ENCODE results near the gene DGLUCY.
"Not testable (repeated sequence)": the region's sequence is repeated elsewhere in the genome, so short reads cannot be mapped to it uniquely, and the experiment has no call there.

DGLUCY gene

GRCh38 chr14:91263329-91263728 lies 149.5 kb downstream of the DGLUCY start:
- H4K20me1 ChIP-seq (ENCODE audit: control insufficient read depth, insufficient read depth, low read depth, low read length), result no peaks in the 10 kb centered on the region
- H3K9me2 ChIP-seq (replicated peaks; ENCODE audit: control insufficient read depth, low read length), result no peaks in the 10 kb centered on the region
- peaks cover 2% of the 10 kb centered on the region; the same call in 1 of the 2 replicates for H3K36me3 ChIP-seq (ENCODE audit: control insufficient read depth, low read length)
- H3F3A ChIP-seq (ENCODE audit: control insufficient read depth, insufficient read depth), result peaks cover 17% of the 10 kb centered on the region
- no peak overlapping the region for H3K4me2 ChIP-seq (ENCODE audit: low read length)
- no peaks in the 10 kb centered on the region for H3K9me3 ChIP-seq (ENCODE audit: control insufficient read depth, insufficient read depth, low read length)
- no peak overlapping the region for H3K27ac ChIP-seq (ENCODE audit: low read depth, low read length)
- H3K27me3 ChIP-seq (ENCODE audit: control insufficient read depth, low read length), result peaks cover 8% of the 10 kb centered on the region; the same call in 1 of the 2 replicates
- no peak for TF ChIP-seq CTCF (IDR thresholded peaks at IDR 0.05; ENCODE audit: low read depth, low read length, poor library complexity, severe bottlenecking)
- H3K4me3 ChIP-seq (ENCODE audit: low read length), result no peak overlapping the region
- H3K79me2 ChIP-seq (ENCODE audit: control insufficient read depth, low read length), result no peaks in the 10 kb centered on the region
- H3K4me1 ChIP-seq (ENCODE audit: control insufficient read depth, low read length), result peaks cover 50% of the 10 kb centered on the region

GRCh38 chr14:91264151-91265150 lies 150.6 kb downstream of the DGLUCY start:
- no peaks in the 10 kb centered on the region for H3K9me2 ChIP-seq (replicated peaks; ENCODE audit: control insufficient read depth, low read length)
- H3K4me2 ChIP-seq (ENCODE audit: low read length), result peak overlapping the region; percentile 53
- H3F3A ChIP-seq (ENCODE audit: control insufficient read depth, insufficient read depth), result peaks cover 15% of the 10 kb centered on the region
- TF ChIP-seq CTCF (IDR thresholded peaks at IDR 0.05; ENCODE audit: low read depth, low read length, poor library complexity, severe bottlenecking) (no peak), EZH2phosphoT487 (IDR thresholded peaks at IDR 0.05; ENCODE audit: borderline replicate concordance, low read length) (no peak)
- H3K4me1 ChIP-seq (ENCODE audit: control insufficient read depth, low read length), result peaks cover 47% of the 10 kb centered on the region
- peaks cover 4% of the 10 kb centered on the region; the same call in 1 of the 2 replicates for H3K36me3 ChIP-seq (ENCODE audit: control insufficient read depth, low read length)
- no peaks in the 10 kb centered on the region for H3K79me2 ChIP-seq (ENCODE audit: control insufficient read depth, low read length)
- no peaks in the 10 kb centered on the region for H4K20me1 ChIP-seq (ENCODE audit: control insufficient read depth, insufficient read depth, low read depth, low read length)
- no peaks in the 10 kb centered on the region for H3K9me3 ChIP-seq (ENCODE audit: control insufficient read depth, insufficient read depth, low read length)
- H3K27ac ChIP-seq (ENCODE audit: low read depth, low read length), result no peak overlapping the region
- peaks cover 8% of the 10 kb centered on the region; the same call in 1 of the 2 replicates for H3K27me3 ChIP-seq (ENCODE audit: control insufficient read depth, low read length)
- H3K4me3 ChIP-seq (ENCODE audit: low read length), result peak overlapping the region; percentile 20; the same call in 1 of the 2 replicates

GRCh38 chr14:91265404-91265803 lies 151.5 kb downstream of the DGLUCY start:
- H3K27me3 ChIP-seq (ENCODE audit: control insufficient read depth, low read length), result peaks cover 8% of the 10 kb centered on the region; the same call in 1 of the 2 replicates
- TF ChIP-seq CTCF (IDR thresholded peaks at IDR 0.05; ENCODE audit: low read depth, low read length, poor library complexity, severe bottlenecking), result no peak
- TF ChIP-seq EZH2phosphoT487 (IDR thresholded peaks at IDR 0.05; ENCODE audit: borderline replicate concordance, low read length), result no peak
- H3K27ac ChIP-seq (ENCODE audit: low read depth, low read length), result no peak overlapping the region

GRCh38 chr14:91266276-91266675 lies 152.4 kb downstream of the DGLUCY start:
- not testable (repeated sequence) for H3K79me2 ChIP-seq (ENCODE audit: control insufficient read depth, low read length); H3K9me3 ChIP-seq (ENCODE audit: control insufficient read depth, insufficient read depth, low read length); H3K9me2 ChIP-seq (replicated peaks; ENCODE audit: control insufficient read depth, low read length); H3K27me3 ChIP-seq (ENCODE audit: control insufficient read depth, low read length); H4K20me1 ChIP-seq (ENCODE audit: control insufficient read depth, insufficient read depth, low read depth, low read length); H3K4me3 ChIP-seq (ENCODE audit: low read length); H3K27ac ChIP-seq (ENCODE audit: low read depth, low read length); H3K4me2 ChIP-seq (ENCODE audit: low read length)
- H3K4me1 ChIP-seq (ENCODE audit: control insufficient read depth, low read length), result peaks cover 36% of the 10 kb centered on the region
- H3K36me3 ChIP-seq (ENCODE audit: control insufficient read depth, low read length), result peaks cover 16% of the 10 kb centered on the region; the same call in 1 of the 2 replicates
- H3F3A ChIP-seq (ENCODE audit: control insufficient read depth, insufficient read depth), result peaks cover 15% of the 10 kb centered on the region

More at GRCh38 chr14:91265404-91265803, 151.5 kb downstream of the DGLUCY start:
- Histone ChIP-seq H3K36me3 (ENCODE audit: control insufficient read depth, low read length) (peaks cover 14% of the 10 kb centered on the region; the same call in 1 of the 2 replicates), H3K4me1 (ENCODE audit: control insufficient read depth, low read length) (peaks cover 44% of the 10 kb centered on the region), H3F3A (ENCODE audit: control insufficient read depth, insufficient read depth) (peaks cover 15% of the 10 kb centered on the region), H3K9me2 (replicated peaks; ENCODE audit: control insufficient read depth, low read length) (no peaks in the 10 kb centered on the region), H4K20me1 (ENCODE audit: control insufficient read depth, insufficient read depth, low read depth, low read length) (no peaks in the 10 kb centered on the region), H3K9me3 (ENCODE audit: control insufficient read depth, insufficient read depth, low read length) (no peaks in the 10 kb centered on the region), H3K4me2 (ENCODE audit: low read length) (no peak overlapping the region), H3K4me3 (ENCODE audit: low read length) (no peak overlapping the region), H3K79me2 (ENCODE audit: control insufficient read depth, low read length) (no peaks in the 10 kb centered on the region)
